ENCODE data around the gene MAP3K8.

MAP3K8 gene

DNA sequence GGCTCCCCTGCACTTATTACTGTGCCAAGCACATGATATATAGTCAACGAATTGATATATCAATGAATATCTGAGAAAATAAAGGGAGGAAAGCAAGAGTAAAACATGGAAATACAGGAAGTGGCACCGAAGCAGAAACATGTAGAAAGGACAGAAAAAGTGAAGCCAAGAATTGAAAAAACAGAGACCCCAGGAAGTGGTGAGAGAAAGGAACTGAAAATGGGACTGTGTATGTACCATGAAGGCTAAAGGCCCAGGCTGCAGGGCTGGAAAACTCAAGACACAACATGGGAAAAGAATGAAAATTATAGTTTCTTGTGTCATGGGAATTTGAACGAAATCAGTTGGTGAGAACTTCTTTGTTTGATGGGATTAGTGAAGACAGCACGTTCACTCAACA is 60.6 kb downstream of the MAP3K8 start:
- no peak for ATAC-seq
- TF ChIP-seq, protein P1, sequence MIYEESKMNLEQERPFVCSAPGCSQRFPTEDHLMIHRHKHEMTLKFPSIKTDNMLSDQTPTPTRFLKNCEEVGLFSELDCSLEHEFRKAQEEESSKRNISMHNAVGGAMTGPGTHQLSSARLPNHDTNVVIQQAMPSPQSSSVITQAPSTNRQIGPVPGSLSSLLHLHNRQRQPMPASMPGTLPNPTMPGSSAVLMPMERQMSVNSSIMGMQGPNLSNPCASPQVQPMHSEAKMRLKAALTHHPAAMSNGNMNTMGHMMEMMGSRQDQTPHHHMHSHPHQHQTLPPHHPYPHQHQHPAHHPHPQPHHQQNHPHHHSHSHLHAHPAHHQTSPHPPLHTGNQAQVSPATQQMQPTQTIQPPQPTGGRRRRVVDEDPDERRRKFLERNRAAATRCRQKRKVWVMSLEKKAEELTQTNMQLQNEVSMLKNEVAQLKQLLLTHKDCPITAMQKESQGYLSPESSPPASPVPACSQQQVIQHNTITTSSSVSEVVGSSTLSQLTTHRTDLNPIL (CRISPR knock-in tag; IDR thresholded peaks at IDR 0.05; ENCODE audit: low read depth) = no peak
- TF ChIP-seq, protein P2, sequence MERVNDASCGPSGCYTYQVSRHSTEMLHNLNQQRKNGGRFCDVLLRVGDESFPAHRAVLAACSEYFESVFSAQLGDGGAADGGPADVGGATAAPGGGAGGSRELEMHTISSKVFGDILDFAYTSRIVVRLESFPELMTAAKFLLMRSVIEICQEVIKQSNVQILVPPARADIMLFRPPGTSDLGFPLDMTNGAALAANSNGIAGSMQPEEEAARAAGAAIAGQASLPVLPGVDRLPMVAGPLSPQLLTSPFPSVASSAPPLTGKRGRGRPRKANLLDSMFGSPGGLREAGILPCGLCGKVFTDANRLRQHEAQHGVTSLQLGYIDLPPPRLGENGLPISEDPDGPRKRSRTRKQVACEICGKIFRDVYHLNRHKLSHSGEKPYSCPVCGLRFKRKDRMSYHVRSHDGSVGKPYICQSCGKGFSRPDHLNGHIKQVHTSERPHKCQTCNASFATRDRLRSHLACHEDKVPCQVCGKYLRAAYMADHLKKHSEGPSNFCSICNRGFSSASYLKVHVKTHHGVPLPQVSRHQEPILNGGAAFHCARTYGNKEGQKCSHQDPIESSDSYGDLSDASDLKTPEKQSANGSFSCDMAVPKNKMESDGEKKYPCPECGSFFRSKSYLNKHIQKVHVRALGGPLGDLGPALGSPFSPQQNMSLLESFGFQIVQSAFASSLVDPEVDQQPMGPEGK (CRISPR knock-in tag; IDR thresholded peaks at IDR 0.05; ENCODE audit: borderline replicate concordance) = no peak
- TF ChIP-seq TCF4 (CRISPR knock-in tag; IDR thresholded peaks at IDR 0.05; ENCODE audit: borderline replicate concordance) = no peak
- no peak for TF ChIP-seq ISL1 (CRISPR knock-in tag; IDR thresholded peaks at IDR 0.05)

DNA sequence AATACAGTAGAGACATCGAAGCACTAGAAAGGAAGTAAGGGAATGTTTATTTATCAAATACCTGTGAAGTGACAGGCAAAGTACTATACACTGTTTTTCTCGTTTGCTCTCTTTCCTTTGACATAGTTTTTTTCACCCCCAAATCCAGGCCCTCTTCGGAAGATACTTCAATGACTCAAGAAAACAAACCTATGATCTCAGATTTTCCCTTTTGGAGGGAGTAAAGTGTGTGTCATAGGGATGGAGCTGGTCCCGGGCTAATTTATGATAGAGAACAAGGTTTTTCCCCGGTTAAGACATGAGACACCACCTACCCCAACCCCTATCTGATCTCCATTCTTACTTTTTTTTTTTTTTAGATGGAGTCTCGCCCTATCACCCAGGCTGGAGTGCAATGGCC is 61.7 kb downstream of the MAP3K8 start:
- no peak for TF ChIP-seq POU6F1 (CRISPR knock-in tag; IDR thresholded peaks at IDR 0.05; ENCODE audit: borderline replicate concordance, low read depth)
- TF ChIP-seq SNAI2 (CRISPR knock-in tag; IDR thresholded peaks at IDR 0.05) = no peak
- TF ChIP-seq ISL1 (CRISPR knock-in tag; IDR thresholded peaks at IDR 0.05) = no peak
- no peak for TF ChIP-seq ZNF8 (CRISPR knock-in tag; IDR thresholded peaks at IDR 0.05)
- TF ChIP-seq CSDC2 (CRISPR knock-in tag; IDR thresholded peaks at IDR 0.05) = no peak
- TF ChIP-seq RARB (CRISPR knock-in tag; IDR thresholded peaks at IDR 0.05) = no peak
- TF ChIP-seq TCF4 (CRISPR knock-in tag; IDR thresholded peaks at IDR 0.05; ENCODE audit: borderline replicate concordance) = no peak
- no peak for TF ChIP-seq TOX (CRISPR knock-in tag; IDR thresholded peaks at IDR 0.05; ENCODE audit: borderline replicate concordance)
- TF ChIP-seq CSRNP3 (CRISPR knock-in tag; IDR thresholded peaks at IDR 0.05) = no peak
- no peak for TF ChIP-seq ZFP30 (CRISPR knock-in tag; IDR thresholded peaks at IDR 0.05)
- no peak for TF ChIP-seq ZNF70 (CRISPR knock-in tag; IDR thresholded peaks at IDR 0.05)
- no peak for TF ChIP-seq ZC3H10 (CRISPR knock-in tag; IDR thresholded peaks at IDR 0.05)
- TF ChIP-seq TSHZ2 (CRISPR knock-in tag; IDR thresholded peaks at IDR 0.05) = no peak
- no peak for TF ChIP-seq GLIS3 (CRISPR knock-in tag; IDR thresholded peaks at IDR 0.05)
- TF ChIP-seq, protein P1 (CRISPR knock-in tag; IDR thresholded peaks at IDR 0.05; ENCODE audit: low read depth) = no peak
- TF ChIP-seq ZNF565 (CRISPR knock-in tag; conservative IDR thresholded peaks at IDR 0.05; ENCODE audit: low read depth) = no peak
- no peak for TF ChIP-seq OSR1 (CRISPR knock-in tag; IDR thresholded peaks at IDR 0.05)
- no peak for TF ChIP-seq ZFP3 (CRISPR knock-in tag; IDR thresholded peaks at IDR 0.05)
- TF ChIP-seq BACH2 (CRISPR knock-in tag; IDR thresholded peaks at IDR 0.05; ENCODE audit: borderline replicate concordance) = no peak
- TF ChIP-seq, protein P2 (CRISPR knock-in tag; IDR thresholded peaks at IDR 0.05; ENCODE audit: borderline replicate concordance) = no peak
- ATAC-seq = no peak

Data from SK-N-SH treated with all-trans-retinoic acid at 6 μM for 48 hours (cell line).